Medulla oblongata (tissue), 1 donor: ENCODE results near the gene GRM2.

Experiments used
- DNase-seq: peaks from one replicate; pipeline ENCODE4 v3.0.0-alpha.2; 2015; ENCODE audit errors: extremely low spot score

Gene GRM2

DNA sequence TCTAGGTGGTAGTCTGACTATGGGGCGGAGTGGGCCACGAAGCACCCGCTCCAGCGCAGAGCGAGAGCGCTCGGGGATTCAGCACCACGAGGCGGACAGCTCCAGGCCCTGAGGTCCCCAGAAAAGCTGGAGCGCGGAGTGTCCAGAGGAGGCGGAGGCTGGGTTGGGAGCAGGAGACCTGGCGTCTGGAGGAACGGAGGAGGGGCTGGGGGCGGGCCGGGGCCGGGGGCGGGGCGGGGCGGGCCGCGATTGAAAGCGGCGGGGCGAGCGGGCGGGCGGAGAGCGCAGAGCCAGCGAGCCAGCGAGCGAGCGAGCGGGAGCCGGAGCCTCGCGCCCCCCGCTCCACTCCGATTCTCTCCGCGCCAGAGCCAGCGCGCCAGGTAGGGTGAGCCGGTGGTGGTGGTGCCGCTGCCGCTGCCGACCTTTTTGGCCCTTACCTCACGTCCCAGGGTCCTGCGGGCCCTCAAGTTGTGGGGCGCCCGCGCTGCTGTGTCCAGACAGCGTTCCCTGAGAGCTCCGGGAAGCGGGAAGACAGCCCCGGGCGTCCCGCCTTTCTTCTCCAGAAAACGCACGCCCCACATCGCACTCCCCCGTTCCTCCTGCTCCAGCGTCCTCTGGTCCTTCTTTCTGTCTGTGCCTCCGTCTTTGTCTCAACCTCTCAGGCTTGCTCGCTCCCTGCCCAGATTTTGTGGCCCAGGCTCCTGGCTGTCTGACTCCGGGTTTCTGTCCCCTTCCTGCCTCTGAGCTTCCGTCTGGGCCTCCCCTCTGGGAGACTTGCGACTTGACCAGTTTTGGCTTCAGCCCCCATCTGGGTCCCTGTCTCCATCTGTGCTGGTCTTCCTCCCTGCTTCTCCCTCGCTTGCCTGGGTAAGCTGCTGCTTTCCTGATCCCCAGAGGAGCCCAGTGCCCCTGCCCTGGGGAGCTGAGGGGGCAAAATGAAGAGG is at the start of gene GRM2:
TSS of gene GRM2 (plus strand) at position 281 of the 944 bp plus-strand sequence. CDS start 1,916 bp downstream, outside the sequence.
- peak; percentile 63 for DNase-seq

DNA sequence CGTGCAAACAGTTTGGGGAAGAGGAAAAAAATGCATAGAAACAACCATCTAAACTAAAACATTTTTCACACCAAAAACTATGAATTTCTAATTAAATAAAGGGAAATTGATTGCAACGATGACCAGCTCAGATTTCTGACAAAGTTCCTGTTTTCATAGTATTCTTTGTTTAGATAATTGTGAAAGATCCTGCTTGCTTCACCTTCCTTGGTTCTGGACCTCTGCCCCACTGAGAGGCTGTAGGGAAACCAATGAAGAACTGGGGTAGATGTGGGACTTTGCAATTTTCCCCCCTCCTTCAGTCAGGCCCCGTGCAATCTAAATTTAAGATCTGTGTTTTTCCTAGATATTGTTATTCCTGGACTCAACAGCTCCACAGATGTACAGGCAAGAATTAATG is 49.6 kb upstream of the GRM2 start:
- no peak for DNase-seq

DNA sequence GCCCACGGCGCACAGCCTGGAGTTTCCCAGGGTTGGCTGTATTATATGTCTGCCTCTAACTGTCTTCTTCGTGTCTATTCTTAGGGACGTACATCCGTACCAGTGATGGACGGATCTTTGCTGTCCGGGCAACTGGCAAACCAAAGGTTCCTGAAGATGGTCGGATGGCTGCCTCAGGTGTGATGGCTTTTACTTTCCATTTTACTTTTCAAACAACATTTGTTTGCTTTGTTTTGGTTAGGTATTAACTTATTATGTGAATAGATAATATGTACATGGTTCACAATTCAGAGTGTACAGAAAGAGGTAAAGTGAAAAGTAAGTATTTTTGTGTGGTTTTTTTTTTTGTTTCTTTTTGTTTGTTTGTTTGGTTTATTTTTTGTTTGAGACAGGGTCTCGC is 46.9 kb upstream of the GRM2 start:
- DNase-seq = no peak

DNA sequence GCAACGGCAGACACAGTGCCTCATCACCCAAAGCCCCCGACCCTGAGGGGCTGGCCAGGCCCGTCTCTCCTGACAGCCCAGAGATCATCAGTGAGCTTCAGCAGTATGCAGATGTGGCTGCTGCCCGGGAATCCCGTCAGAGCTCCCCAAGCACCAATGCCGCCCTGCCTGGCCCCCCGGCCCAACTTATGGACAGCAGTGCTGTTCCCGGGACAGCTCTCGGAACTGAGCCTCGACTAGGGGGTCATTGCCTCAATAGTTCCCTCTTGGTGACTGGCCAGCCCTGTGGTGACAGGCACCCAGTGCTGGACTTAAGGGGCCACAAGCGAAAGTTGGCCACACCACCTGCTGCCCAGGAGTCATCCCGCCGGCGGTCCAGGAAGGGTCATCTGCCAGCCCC is 44.4 kb upstream of the GRM2 start:
- DNase-seq = no peak

DNA sequence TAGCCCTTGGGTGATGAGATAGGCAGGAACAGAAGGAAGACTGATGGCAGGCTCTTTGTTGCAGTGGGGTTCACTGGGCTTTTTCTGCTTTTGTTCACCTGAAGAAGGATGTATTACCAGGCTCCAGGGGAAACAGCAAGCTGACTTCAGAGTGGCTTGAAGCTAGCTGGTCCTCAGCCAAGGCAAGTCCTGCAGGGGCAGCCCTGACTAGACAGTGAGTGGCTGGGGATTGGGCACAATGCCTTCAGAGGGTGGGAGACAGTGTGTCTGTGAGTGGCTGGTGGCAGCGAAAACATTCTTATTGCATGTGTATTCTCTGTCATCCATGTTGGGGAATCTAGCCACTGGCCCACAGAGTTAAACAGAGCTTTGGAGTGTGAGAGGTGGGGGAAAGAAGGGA is 38.1 kb upstream of the GRM2 start:
- no peak for DNase-seq

DNA sequence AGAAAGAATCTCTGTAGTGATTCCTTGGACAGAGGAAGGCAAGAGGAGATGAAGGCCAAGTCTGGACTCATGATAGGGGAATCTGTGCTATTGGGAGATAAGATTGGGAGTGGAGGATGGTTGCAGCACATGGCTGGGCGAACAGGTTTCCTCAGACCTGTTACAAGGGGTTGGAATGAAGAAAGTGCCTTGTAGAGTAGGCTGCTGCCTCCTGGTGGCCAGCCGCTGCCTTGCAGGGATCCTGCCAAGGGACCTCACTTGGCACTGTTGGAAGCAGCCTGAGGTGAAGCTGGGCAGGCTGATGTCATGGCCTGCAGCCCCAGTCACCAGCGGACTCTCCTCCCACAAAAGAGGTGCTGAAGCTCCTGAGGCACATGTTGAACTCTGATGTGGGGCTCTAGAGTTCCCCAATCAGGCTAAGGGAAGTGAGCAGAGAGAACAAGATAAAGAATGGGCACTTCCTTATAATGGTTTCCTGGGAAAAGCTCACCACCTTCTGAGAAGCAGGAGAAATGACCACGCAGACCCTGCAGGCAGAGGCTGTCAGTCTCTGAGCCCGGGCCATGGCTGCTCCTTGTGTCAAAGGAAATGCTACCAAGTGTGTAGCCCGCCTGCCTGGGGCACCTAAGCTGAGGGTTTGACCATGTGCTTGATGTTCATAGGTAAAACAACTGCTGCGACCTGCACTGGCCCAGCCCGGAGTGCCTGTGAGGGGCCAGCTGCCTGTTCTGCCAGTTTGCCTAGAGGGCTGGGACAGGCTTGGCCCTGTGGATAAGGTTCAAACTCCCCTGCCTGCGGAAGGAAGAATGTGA is 37.4 kb upstream of the GRM2 start:
- DNase-seq = peak; percentile 77

DNA sequence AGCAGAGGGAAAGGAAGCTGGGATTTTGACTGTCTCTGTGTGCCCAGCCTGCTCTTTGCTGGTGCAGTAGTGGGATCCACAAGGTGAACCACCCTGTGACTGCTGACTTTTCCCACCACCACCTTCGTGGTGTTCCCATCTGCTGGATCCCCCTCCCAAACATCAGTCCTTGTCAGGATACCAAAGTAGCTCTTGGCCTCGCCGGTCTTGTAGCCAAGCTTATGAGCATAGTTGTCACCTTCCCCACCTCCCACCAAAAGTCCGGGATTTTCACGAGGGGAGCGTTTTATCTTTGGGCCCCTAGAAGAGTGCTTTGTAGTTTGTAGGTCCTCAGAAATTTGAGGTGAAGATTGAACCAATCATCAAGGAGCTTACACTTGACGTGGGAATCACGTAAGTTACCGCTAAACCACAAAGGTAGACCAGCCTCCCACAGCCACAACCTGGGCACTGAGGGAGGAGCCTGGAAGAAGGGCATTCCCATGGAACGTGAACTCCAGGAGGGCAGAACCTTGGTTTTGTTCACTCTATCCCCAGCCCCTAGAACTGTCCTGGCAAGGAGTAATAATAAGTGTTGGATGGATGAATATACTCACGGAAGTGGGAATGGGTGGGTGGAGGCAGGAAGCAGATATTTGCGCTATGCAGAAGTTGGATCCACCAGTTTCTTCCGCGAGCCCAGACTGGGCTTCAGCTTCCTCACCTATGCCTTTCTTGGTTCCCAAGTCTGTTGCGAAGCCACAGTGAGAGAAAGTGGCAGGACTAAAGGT is 36.6 kb upstream of the GRM2 start:
- no peak for DNase-seq

DNA sequence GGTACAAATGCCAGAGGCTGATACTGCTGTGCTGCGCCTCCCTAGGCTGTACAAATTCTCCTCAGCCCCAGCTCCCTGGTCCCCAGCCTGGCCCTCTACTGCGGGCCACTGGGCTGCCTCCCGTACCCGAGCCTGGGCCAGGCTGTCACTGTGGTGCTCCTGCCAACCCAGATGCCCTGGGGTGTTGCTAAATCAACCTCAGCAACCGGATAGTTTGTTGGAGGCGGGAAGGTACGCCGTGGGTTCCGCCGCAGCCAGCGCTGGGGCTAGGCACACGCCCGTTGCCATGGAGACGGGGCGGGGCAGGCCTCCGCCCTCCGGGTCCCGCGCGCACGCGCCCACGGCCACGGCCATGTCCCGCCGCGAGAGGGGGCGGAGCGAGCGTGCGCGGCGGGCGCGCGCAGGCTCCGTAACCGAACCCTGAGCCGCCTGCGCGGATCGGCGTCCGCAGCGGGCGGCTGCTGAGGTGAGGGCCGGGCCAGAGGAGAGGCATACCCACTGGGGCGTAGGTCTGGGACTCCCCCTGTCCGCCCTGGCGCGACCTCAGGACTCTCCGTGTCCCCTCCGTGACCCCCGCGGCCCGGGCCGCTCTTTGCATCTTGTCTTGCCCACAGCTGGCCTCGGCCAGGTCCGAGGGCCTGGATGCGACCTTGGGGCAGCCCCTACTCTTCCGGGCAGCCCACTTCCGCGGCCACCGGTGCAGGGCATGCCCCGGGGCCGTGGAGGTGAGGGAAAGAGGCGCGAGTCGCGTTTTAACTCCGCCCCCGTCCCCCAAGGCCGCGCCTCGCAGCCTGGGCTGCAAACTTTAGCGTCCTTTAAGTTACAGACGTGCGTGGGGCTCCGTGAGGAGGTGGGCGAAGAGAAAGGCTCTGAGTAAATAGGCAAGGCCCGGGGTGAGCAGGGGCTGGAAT is 35.8 kb upstream of the GRM2 start, which contains the start of gene TEX264:
TSS of gene TEX264 (plus strand) at position 430 of the 911 bp plus-strand sequence. CDS start 3,053 bp downstream, outside the sequence.
- peak; percentile 91 for DNase-seq

DNA sequence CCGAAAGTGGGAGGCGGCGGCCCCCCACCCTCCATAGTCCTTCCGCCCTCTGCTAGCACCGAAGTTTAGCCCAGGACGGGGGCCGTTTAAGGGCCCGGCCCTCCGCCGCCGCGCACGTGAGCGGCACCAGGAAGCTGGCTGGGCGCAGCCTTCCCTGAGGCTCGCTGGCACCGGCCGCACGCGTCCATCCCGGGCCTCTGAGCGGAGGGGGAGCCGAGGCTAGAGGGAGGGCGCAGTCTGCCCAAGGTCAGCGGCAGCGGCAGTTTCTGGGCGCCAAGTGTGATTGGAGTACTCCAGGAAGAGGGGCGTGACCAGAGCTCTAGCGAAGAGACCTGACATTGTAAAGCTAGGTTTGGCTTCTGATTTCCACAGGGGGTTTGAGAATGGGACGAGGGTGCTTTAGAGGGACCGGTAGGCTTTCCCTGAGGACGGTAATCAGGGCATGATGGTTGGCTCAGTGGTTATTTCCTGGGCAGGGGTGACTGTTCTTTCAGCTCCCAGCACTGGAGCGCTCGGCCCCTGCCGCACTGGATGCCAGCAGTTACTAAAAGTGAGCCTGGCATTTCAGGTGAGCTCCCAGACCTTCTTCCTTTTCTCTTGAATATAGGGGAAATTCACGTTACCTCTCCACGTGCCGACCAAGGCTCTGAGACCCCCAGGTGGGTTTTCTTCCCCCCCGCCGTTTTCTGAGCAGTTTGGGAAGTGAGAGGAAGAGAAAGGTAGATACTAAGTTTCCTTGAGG is 35.0 kb upstream of the GRM2 start:
- peak; percentile 59 for DNase-seq

DNA sequence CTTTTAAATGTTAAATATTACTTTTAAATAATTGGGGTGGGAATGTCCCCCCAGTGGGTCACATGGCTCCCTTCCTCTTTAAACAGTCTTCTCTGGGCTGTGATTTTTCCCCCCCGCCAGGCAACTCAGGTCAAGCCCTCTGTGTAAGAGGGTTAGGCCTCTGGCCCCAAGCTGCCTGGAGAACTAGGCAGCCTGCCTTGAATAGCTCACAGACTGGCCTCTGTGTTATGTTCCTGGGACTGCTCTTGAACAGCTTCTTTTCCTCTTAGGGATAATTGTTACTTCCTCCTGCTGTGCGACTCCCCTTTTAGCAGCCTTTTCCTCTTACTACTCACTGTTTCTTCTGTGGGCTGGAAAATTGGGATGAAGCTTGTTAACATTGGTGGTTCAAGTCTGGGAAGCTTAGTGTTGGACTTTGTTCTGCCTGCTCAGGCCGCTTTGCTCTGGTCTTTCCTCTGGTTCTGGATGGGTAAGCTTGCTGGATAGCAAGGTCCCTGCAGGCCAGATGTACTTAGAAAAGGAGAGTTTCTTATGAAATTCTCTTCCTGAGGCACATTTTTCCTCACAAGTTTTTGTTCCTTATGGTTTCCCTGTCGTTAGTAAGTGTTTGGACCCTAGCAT is 33.6 kb upstream of the GRM2 start:
- DNase-seq = no peak

DNA sequence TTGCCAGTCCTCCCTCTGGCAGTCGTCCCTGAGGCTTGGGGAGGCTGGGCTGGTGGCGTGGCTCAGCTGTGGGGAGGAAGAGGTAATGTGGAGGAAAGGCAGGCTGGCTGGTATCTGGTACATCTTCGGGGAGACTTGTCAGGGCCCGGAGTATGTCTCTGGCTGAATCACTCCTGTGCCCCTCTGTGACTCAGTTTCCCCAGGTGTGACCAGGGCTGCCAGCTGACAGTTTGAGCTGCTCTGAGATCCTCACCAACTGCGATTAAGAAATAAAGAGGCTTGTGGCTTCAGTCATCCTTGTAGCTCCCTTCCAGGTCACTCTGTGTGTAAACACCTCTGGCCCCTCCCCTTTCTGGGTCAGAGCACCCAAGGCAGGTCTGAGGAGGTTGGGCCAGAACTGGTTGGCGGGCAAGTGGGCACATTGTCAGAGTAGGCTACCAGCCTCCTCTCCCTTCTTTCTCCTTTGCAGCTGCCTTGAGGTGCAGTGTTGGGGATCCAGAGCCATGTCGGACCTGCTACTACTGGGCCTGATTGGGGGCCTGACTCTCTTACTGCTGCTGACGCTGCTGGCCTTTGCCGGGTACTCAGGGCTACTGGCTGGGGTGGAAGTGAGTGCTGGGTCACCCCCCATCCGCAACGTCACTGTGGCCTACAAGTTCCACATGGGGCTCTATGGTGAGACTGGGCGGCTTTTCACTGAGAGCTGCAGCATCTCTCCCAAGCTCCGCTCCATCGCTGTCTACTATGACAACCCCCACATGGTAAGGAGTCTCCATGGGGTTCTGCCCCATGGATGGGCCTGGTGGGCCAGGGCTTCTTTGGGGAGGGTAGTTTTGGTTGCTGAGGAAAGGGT is 32.8 kb upstream of the GRM2 start:
- DNase-seq = no peak

DNA sequence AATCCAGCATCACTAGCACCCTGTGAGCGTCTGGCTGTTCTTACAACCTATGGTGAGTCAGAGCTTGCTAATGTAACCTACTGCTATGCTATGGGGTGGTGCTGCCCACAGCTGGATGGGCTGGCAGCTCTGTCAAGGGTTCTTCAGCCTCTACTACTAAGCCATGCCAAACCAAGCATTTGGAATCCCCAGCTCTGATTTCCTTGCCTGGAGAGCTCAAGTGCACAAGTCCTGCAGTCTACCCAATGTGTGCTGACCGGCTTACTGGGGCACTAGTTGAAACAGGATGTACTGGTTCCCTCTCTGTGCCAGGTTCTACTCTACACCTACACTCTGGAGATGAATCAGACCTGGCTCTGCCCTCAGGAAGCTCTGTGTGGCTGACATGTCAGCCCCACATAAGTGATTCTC is 31.7 kb upstream of the GRM2 start:
- DNase-seq = no peak

DNA sequence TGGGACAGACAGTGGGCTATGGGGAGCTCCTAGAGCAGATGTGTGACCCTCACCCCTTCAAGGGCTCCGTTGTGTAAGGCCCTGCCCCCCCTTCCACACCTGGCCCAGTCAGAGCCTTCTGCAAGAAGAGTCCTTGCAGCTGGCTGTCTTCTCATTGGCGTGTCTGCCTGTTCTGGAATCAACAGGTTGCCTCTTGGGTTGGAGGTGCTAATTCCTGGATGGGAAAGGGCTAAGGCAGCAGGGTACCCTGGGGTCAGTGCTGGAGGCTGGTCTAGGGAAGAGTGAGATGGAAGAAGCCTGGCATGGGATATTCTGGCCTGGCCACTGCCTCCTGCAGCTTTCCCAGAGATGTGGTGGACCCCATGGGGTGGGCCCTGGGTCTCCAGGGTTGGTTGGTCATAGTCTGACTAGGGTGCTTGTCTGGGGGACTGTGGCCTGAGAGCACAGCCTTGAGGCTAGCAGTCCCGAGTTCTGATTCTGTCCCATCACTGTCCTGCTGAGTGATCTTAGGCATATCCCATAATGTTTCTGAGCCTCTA is 30.7 kb upstream of the GRM2 start:
- no peak for DNase-seq

DNA sequence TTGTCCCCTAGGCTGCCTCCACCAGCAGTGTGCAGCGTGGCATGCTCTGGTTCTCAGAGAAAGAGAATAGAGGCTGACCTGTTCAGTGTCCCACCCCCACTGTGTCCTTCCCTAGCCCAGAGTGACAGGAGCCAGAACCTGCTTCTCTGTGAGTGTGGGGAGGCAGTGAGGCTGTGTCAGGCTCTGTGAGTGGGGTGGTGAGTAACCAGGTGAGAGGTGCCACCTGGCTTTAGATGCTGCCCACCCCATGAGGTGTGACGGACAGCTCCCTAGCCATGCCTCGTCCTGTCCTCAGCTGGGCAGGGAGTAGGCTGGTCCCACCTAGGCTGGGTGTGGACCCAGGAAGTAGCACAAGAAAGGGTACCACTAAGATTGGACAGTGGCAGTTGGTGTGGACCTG is 29.5 kb upstream of the GRM2 start:
- DNase-seq = no peak

DNA sequence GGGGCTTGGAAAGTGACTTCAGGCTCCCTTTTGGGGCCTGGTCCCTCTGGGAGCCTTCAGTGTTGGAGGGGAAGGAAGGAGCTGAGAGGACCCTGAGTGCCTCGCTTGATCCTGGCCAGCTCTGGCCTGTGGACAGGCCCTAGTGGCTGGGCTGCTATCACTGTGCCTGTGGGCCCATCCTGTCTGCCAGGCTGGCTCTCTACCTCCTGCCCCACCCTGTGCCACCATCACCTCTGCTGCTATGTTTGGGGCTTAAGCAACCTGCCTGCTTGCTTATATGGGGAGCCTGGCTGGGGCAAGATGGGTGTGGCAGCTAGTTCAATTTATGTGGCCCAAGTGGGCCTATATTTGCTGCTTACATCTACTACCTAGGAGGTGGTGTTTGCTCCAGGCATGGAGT is 28.7 kb upstream of the GRM2 start:
- DNase-seq = no peak

DNA sequence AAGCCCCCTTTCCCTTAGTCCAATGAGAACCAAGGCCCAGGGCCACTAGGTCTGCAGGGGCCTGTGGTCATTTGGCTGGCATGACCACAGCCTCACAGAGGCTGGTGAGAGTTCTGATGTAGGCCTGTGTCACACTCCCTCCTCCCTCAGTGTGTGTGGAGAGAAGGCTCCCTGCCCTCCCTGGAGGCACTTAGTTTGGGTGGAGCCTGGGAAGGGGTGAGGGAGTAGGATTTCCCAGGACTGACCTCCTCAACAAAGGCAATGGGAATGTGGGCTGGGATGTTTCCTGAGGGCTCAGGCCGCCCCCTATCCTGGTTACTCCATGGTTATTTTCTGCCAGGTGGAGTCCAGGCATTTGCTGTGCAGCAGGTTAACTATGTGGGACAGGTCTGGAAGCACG is 28.2 kb upstream of the GRM2 start:
- DNase-seq = no peak

DNA sequence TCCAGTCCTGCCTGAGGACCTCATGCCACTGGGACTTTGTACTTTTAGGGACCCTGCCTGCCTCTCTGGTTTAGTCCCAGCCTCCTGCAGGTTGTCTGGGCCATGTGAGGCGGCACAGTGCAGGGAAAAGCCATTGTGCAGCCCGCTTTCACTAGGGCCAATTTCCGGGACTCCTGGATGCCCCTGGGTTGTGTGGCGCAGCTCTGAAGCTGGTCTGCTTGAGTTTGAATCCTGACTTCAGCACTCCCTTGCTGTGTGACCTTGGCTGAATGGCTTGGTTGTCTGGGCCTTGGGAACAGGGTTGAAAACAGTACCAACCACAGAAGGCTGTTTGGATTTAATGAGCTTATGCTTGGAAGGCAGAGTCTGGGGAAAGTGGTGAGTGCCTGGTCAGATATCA is 27.6 kb upstream of the GRM2 start:
- DNase-seq = no peak

DNA sequence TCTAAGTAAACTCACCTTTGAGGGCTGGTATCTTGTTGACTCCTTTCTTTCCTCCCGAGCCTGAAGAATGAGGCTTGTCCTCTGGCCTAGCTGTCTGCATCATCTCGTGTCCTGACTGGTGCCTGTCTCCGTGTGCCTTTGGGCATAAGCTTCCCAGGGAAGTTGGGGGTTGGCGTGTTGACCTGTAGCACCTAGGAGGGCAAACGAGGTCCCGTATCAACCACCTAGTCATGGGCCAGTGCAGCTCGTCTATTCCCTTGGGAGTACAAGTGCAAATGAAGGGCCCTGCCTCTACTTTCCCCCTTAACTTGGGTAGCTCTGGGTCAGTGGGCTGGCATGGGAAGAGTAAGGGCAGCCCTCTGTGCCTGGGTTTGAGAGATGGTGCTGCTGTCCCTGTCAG is 27.1 kb upstream of the GRM2 start:
- no peak for DNase-seq
